ENCODE measurements around the gene MYO3A. TPM values are rescaled to one million over a fixed set of nuclear protein-coding genes. Genes with fewer than 3 reads are reported as not detected.

The MYO3A gene
- total RNA-seq, 1 experiment from 2014 or later, result not detected

- intact Hi-C loops (cut with micrococcal nuclease; ENCODE audit: unreplicated experiment), result no loop called here
- no peaks in the 10 kb centered on the region for H3K4me1 ChIP-seq (replicated peaks; ENCODE audit: insufficient read depth)
These were observed 81.1 kb downstream of the MYO3A start for GRCh38 chr10:26015092-26015491.

GRCh38 chr10:26022831-26023230 lies 88.8 kb downstream of the MYO3A start:
- no peak overlapping the region for H3K4me3 ChIP-seq
- no TSS peak for BruUV-seq (replicated peaks)
- POLR2A ChIA-PET (ENCODE audit: unreplicated experiment), result no interaction called here

More at GRCh38 chr10:26015092-26015491, 81.1 kb downstream of the MYO3A start:
- Histone ChIP-seq H3K4me3 (no peak overlapping the region), H3K36me3 (ENCODE audit: low read depth) (no peaks in the 10 kb centered on the region), H3F3A (ENCODE audit: insufficient read depth, low read depth) (no peaks in the 10 kb centered on the region), H3K4me2 (no peak overlapping the region), H3K9me3 (ENCODE audit: insufficient read depth, low read depth) (no peaks in the 10 kb centered on the region), H2AFZ (no peak overlapping the region), H4K20me1 (ENCODE audit: insufficient read depth) (no peaks in the 10 kb centered on the region), H3K9me2 (ENCODE audit: insufficient read depth) (no peaks in the 10 kb centered on the region), H3K27me3 (ENCODE audit: insufficient read depth, low read depth) (no peaks in the 10 kb centered on the region), H3K27ac (no peak overlapping the region), H3K79me2 (ENCODE audit: low read depth) (no peaks in the 10 kb centered on the region)
- TF ChIP-seq, protein P1, sequence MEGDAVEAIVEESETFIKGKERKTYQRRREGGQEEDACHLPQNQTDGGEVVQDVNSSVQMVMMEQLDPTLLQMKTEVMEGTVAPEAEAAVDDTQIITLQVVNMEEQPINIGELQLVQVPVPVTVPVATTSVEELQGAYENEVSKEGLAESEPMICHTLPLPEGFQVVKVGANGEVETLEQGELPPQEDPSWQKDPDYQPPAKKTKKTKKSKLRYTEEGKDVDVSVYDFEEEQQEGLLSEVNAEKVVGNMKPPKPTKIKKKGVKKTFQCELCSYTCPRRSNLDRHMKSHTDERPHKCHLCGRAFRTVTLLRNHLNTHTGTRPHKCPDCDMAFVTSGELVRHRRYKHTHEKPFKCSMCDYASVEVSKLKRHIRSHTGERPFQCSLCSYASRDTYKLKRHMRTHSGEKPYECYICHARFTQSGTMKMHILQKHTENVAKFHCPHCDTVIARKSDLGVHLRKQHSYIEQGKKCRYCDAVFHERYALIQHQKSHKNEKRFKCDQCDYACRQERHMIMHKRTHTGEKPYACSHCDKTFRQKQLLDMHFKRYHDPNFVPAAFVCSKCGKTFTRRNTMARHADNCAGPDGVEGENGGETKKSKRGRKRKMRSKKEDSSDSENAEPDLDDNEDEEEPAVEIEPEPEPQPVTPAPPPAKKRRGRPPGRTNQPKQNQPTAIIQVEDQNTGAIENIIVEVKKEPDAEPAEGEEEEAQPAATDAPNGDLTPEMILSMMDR (conservative IDR thresholded peaks at IDR 0.05), result no peak
- TF ChIP-seq EZH2 (IDR thresholded peaks at IDR 0.05; ENCODE audit: low read depth), result no peak
- CTCF ChIA-PET, result no interaction called here
- no peak for DNase-seq
- BruUV-seq (replicated peaks), result no TSS peak
- POLR2A ChIA-PET (ENCODE audit: unreplicated experiment), result no interaction called here

GRCh38 chr10:26024303-26024702 lies 90.3 kb downstream of the MYO3A start:
- H4K20me1 ChIP-seq (ENCODE audit: insufficient read depth), result no peaks in the 10 kb centered on the region
- DNase-seq, result no peak
- H2AFZ ChIP-seq, result no peak overlapping the region
- ChIA-PET CTCF (no interaction called here), POLR2A (ENCODE audit: unreplicated experiment) (no interaction called here)
- no peaks in the 10 kb centered on the region for H3K9me2 ChIP-seq (ENCODE audit: insufficient read depth)
- no peaks in the 10 kb centered on the region for H3K36me3 ChIP-seq (ENCODE audit: low read depth)
- intact Hi-C loops (cut with micrococcal nuclease; ENCODE audit: unreplicated experiment), result no loop called here
- TF ChIP-seq, protein P1 (conservative IDR thresholded peaks at IDR 0.05), result no peak
- TF ChIP-seq EZH2 (IDR thresholded peaks at IDR 0.05; ENCODE audit: low read depth), result no peak
- no peak overlapping the region for H3K4me3 ChIP-seq
- H3F3A ChIP-seq (ENCODE audit: insufficient read depth, low read depth), result no peaks in the 10 kb centered on the region
- no TSS peak for BruUV-seq (replicated peaks)
- H3K27ac ChIP-seq, result no peak overlapping the region
- no peaks in the 10 kb centered on the region for H3K9me3 ChIP-seq (ENCODE audit: insufficient read depth, low read depth)
- H3K4me1 ChIP-seq (replicated peaks; ENCODE audit: insufficient read depth), result no peaks in the 10 kb centered on the region
- no peaks in the 10 kb centered on the region for H3K27me3 ChIP-seq (ENCODE audit: insufficient read depth, low read depth)
- H3K79me2 ChIP-seq (ENCODE audit: low read depth), result no peaks in the 10 kb centered on the region
- no peak overlapping the region for H3K4me2 ChIP-seq

More at GRCh38 chr10:26022831-26023230, 88.8 kb downstream of the MYO3A start:
- Histone ChIP-seq H3K79me2 (ENCODE audit: low read depth) (no peaks in the 10 kb centered on the region), H3K9me3 (ENCODE audit: insufficient read depth, low read depth) (no peaks in the 10 kb centered on the region), H3K27ac (no peak overlapping the region), H3K4me1 (replicated peaks; ENCODE audit: insufficient read depth) (no peaks in the 10 kb centered on the region), H2AFZ (no peak overlapping the region), H3F3A (ENCODE audit: insufficient read depth, low read depth) (no peaks in the 10 kb centered on the region), H3K27me3 (ENCODE audit: insufficient read depth, low read depth) (no peaks in the 10 kb centered on the region), H3K9me2 (ENCODE audit: insufficient read depth) (no peaks in the 10 kb centered on the region), H3K4me2 (no peak overlapping the region), H3K36me3 (ENCODE audit: low read depth) (no peaks in the 10 kb centered on the region), H4K20me1 (ENCODE audit: insufficient read depth) (no peaks in the 10 kb centered on the region)
- TF ChIP-seq, protein P1 (conservative IDR thresholded peaks at IDR 0.05), result no peak
- no peak for TF ChIP-seq EZH2 (IDR thresholded peaks at IDR 0.05; ENCODE audit: low read depth)
- intact Hi-C loops (cut with micrococcal nuclease; ENCODE audit: unreplicated experiment), result no loop called here
- DNase-seq, result no peak
- CTCF ChIA-PET, result no interaction called here

All from PC-9 (cell line).